LNCaP clone FGC (cell line): Measurements from ENCODE around the gene CALML4.

Source experiments
- DNase-seq: peaks from one replicate; pipeline ENCODE4 v3.0.0-alpha.2; 2011; ENCODE audit warnings: low read depth
- H3K4me3 ChIP-seq: 2 replicates; pipeline ENCODE4 v1.5.1; 2011; ENCODE audit warnings: mild to moderate bottlenecking, low read depth, low read length, control low read depth
- TF ChIP-seq, protein P1 (sequence below): IDR thresholded peaks from 2 replicates; pipeline ENCODE4 v1.5.1; 2012; ENCODE audit warnings: mild to moderate bottlenecking; ENCODE audit not compliant: control insufficient read depth, insufficient read depth; ENCODE audit errors: extremely low read depth

CALML4 gene

GRCh38 chr15:68196445-68197169 is 8.5 kb downstream of the CALML4 start:
- TF ChIP-seq, protein P1, sequence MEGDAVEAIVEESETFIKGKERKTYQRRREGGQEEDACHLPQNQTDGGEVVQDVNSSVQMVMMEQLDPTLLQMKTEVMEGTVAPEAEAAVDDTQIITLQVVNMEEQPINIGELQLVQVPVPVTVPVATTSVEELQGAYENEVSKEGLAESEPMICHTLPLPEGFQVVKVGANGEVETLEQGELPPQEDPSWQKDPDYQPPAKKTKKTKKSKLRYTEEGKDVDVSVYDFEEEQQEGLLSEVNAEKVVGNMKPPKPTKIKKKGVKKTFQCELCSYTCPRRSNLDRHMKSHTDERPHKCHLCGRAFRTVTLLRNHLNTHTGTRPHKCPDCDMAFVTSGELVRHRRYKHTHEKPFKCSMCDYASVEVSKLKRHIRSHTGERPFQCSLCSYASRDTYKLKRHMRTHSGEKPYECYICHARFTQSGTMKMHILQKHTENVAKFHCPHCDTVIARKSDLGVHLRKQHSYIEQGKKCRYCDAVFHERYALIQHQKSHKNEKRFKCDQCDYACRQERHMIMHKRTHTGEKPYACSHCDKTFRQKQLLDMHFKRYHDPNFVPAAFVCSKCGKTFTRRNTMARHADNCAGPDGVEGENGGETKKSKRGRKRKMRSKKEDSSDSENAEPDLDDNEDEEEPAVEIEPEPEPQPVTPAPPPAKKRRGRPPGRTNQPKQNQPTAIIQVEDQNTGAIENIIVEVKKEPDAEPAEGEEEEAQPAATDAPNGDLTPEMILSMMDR, result no peak
- H3K4me3 ChIP-seq, result no peak overlapping the region
- no peak for DNase-seq

GRCh38 chr15:68195336-68196112 is 9.6 kb downstream of the CALML4 start:
- TF ChIP-seq, protein P1, result no peak
- H3K4me3 ChIP-seq, result no peak overlapping the region
- no peak for DNase-seq

- H3K4me3 ChIP-seq, result no peak overlapping the region
- TF ChIP-seq, protein P1, result no peak
- no peak for DNase-seq
These were observed 12.2 kb downstream of the CALML4 start for GRCh38 chr15:68192804-68193486.

- no peak for DNase-seq
- TF ChIP-seq, protein P1, result no peak
- no peak overlapping the region for H3K4me3 ChIP-seq
These were observed 13.0 kb downstream of the CALML4 start for GRCh38 chr15:68192117-68192516.

GRCh38 chr15:68191555-68191954 is 13.6 kb downstream of the CALML4 start:
- no peak for DNase-seq
- H3K4me3 ChIP-seq, result no peak overlapping the region
- TF ChIP-seq, protein P1, result no peak

DNA sequence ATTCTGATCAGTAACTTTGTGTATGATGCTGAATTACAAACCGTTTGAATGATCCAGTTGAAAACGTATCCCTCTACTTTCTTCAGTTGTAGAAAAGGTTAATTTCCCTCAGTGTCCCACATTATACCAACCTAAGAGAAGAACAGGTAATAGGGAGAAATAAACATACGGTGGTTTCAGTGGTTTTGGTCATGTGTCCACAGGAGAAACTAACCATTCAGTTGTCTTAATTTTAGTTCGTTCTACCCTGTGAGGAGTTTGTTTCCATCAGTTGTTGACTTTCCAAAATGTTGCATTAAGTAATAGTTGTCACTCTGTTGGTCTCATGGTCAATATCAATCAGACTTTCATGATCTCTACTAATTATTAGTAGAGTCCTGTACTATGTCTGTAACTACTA is 15.1 kb downstream of the CALML4 start:
- TF ChIP-seq, protein P1, result no peak
- DNase-seq, result no peak
- H3K4me3 ChIP-seq, result no peak overlapping the region
